ENCODE data around the gene LKAAEAR1. TPM values are rescaled to one million over a fixed set of nuclear protein-coding genes. Genes with fewer than 3 reads are reported as not detected.

Gene LKAAEAR1
- polyA plus RNA-seq, 1 experiment: not detected

DNA sequence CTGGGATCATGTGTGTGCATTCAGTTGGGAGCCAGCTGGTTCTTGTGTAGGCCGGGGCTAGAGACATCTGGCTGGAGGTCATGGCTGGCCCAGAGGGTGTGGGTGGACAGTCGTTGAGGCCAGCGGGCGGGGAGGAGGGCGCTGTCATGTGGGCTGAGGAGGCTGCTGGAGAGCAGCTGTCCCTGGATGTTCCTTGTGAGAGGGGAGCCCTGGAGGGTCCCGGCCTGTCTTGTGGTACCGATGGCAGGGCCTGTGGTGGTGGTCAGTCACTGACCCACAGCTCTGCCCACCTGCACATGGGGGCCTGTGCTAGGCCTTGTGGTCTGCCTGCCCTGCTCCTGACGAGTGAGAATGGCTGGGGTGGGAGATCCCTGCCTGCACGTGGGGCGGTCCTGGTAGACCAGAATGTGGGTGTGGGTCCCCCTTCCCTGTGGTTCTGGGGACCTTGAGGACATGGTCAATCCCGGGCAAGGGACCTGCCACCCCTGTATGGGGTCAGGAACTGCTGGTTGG is 50.2 kb downstream of the LKAAEAR1 start:
- no peaks in the 10 kb centered on the region; the same call in 1 of the 2 replicates for H3K9me3 ChIP-seq (ENCODE audit: control insufficient read depth, insufficient read depth, low read length)
- no peak overlapping the region for H3K27ac ChIP-seq (ENCODE audit: low read depth, low read length)
- ChIA-PET POLR2A (no interaction called here), CTCF (no interaction called here)
- no peak for TF ChIP-seq CTCF (IDR thresholded peaks at IDR 0.05; ENCODE audit: low read depth, low read length)
- H3K4me3 ChIP-seq (ENCODE audit: low read depth, low read length): no peak overlapping the region
- no peak for DNase-seq (ENCODE audit: low read depth, low spot score)
- peaks cover 12% of the 10 kb centered on the region for H3K27me3 ChIP-seq (ENCODE audit: control insufficient read depth, insufficient read depth, low read length)

Small RNA genes within 50 kb of the gene (small RNA-seq; reads per million reads assigned to genes)
- gene AL355803.1 (ENCODE audit: insufficient read length, low read depth) (not detected), gene MIR6813 (ENCODE audit: insufficient read length, low read depth) (not detected)

Other genes starting within 250 kb of the LKAAEAR1 start
- gene ABHD16B, start 222.9 kb downstream of the LKAAEAR1 start, polyA plus RNA-seq (2011; rRNA removed): not detected in 2 replicates
- 202 and 219 TPM in 2 replicates for gene TPD52L2, start 219.1 kb downstream of the LKAAEAR1 start, polyA plus RNA-seq (2011; rRNA removed)
- gene DNAJC5, start 189.3 kb downstream of the LKAAEAR1 start, polyA plus RNA-seq (2011; rRNA removed): 36.7 and 40.9 TPM in 2 replicates
- gene UCKL1, start 128.0 kb downstream of the LKAAEAR1 start, polyA plus RNA-seq (2011; rRNA removed): 18.0 and 22.3 TPM in 2 replicates
- 4.0 and 6.0 TPM in 2 replicates for gene ZNF512B, start 114.5 kb downstream of the LKAAEAR1 start, polyA plus RNA-seq (2011; rRNA removed)
- gene SAMD10, start 104.8 kb downstream of the LKAAEAR1 start, polyA plus RNA-seq (2011; rRNA removed): 1.3 and 1.8 TPM in 2 replicates
- 38.5 and 47.5 TPM in 2 replicates for gene PRPF6, start 103.3 kb downstream of the LKAAEAR1 start, polyA plus RNA-seq (2011; rRNA removed)
- 0.01 and 0.07 TPM in 2 replicates for gene C20orf204, start 48.2 kb downstream of the LKAAEAR1 start, polyA plus RNA-seq (2011; rRNA removed)
- not detected in 2 replicates for gene SOX18, start 34.8 kb downstream of the LKAAEAR1 start, polyA plus RNA-seq (2011; rRNA removed)
- gene TCEA2, start 21.2 kb downstream of the LKAAEAR1 start, polyA plus RNA-seq (2011; rRNA removed): 12.8 and 18.0 TPM in 2 replicates
- gene RGS19, start 4.9 kb downstream of the LKAAEAR1 start, polyA plus RNA-seq (2011; rRNA removed): 7.5 and 9.3 TPM in 2 replicates
- gene OPRL1, start 4.3 kb downstream of the LKAAEAR1 start, polyA plus RNA-seq (2011; rRNA removed): 0.86 and 1.1 TPM in 2 replicates
- gene NPBWR2, start 23.2 kb upstream of the LKAAEAR1 start, polyA plus RNA-seq (2011; rRNA removed): not detected in 2 replicates
- not detected in 2 replicates for gene MYT1, start 80.1 kb upstream of the LKAAEAR1 start, polyA plus RNA-seq (2011; rRNA removed)
- 32.4 and 42.7 TPM in 2 replicates for gene PCMTD2, start 171.3 kb upstream of the LKAAEAR1 start, polyA plus RNA-seq (2011; rRNA removed)